Stimulated activated CD4-positive, alpha-beta T cell treated with anti-CD3 and anti-CD28 coated beads, Interleukin-2, amount 100 ng/mL, for 4 hours (primary cell): ENCODE measurements around the gene MRPL45.
A peak's percentile ranks its signal among the peaks of the same experiment; 100 is the strongest.

Experiments used
- DNase-seq: peaks from one replicate; pipeline ENCODE4 v3.0.0-alpha.2; 2020; ENCODE audit warnings: low read depth

The MRPL45 gene

DNA sequence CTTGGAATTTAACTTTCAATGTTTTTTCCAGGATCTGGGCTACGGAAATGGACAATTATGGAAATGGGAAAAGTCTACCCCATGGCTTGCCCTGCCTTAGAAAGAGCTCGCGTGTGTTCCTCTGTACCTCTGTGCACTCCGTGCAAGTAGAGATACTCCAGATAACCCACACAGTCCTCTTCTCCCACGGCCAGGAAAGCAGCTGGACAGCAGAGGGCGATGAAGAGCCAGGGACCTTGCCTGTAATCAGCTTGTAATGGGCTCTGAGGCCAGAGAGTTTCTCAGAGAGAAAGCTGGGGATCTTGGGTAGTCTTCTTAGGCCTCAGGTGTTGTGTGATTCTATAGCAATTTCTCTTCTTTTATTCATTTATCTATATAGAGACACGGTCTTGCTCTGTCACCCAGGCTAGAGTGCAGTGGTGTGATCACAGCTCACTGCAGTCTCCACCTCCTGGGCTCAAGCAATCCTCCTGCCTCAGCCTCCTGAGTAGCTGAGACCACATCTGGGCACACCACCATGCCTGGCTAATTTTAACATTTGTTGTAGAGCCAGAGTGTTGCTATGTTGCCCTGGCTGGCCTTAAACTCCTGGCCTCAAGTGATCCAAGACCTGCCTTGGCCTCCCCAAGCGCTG, 52.2 kb downstream of the MRPL45 start:
- peak; percentile 76 for DNase-seq

DNA sequence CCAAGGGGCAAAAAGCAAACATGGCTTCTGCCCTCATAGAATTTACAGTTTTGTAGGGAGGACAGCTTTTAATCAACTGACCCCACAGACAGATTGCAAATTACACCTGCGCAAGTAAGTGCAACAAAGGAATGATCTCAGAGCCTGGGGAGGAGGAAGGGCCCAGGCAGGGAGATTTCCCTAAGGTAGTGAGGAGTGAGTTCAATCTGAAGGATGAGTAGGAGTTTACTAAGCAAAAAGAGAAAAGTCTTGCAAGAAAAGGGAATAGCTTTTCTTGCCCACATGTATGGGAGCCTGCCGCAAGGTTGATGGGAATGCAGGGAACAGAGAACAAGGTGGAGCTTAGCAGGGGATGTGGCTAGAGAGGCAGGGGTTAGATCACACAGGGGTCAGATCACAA, 53.1 kb downstream of the MRPL45 start:
- DNase-seq: no peak

GRCh38 chr17:38351412-38352222, 54.6 kb downstream of the MRPL45 start, which contains the start of gene SOCS7:
SOCS7 (plus strand) TSS chr17:38351844; CDS start chr17:38352053, 209 bp downstream.
- DNase-seq: peak; percentile 90

GRCh38 chr17:38352245-38353085, 55.5 kb downstream of the MRPL45 start:
- peak; percentile 1 for DNase-seq

DNA sequence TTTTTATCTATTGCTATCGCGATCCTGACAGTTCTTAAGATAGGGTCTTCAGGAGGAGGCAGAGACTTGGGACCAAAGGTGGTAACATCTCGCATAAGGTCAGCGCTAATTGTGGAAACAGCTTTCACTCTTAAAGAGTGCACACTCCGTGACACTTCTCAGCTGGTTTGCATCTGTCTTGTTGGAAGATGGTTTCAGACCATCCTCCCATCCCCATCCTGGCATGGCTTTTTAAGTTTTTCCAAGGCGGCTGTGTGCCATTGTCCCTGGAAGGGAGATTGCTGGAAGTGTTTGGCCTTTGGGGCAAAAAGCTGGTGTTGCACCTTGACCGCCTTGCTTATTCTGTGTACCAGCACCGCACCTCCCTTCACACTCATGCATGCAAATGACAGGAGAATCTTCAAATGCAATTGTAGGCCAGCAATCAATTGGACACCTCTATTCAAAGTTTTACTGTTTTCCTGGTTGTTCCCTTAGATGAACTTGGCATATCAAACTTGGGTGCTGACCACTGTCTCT, 56.2 kb downstream of the MRPL45 start:
- DNase-seq: no peak

- no peak for DNase-seq
Observed at GRCh38 chr17:38353668-38354067, 56.7 kb downstream of the MRPL45 start.

DNA sequence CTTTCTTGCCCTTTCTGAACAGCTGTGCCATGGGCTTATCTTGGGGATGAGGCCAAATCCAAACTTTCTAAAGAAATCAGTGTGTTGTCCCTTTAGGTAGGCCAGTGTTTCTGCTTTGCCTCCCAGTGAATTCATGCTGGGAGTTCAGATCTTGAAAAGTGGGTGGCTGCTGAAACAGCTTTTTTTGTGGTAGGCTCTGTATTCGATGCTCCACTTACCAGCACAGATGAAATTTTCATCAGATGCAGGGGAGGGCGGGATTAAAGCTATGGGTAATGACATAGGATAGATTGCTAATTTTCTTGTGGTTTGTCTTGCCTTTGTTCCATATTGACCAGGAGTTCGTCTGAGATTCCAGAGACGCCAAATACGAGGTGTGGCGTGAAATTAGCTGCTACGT, 57.5 kb downstream of the MRPL45 start:
- no peak for DNase-seq

GRCh38 chr17:38355251-38355650, 58.3 kb downstream of the MRPL45 start:
- no peak for DNase-seq

DNA sequence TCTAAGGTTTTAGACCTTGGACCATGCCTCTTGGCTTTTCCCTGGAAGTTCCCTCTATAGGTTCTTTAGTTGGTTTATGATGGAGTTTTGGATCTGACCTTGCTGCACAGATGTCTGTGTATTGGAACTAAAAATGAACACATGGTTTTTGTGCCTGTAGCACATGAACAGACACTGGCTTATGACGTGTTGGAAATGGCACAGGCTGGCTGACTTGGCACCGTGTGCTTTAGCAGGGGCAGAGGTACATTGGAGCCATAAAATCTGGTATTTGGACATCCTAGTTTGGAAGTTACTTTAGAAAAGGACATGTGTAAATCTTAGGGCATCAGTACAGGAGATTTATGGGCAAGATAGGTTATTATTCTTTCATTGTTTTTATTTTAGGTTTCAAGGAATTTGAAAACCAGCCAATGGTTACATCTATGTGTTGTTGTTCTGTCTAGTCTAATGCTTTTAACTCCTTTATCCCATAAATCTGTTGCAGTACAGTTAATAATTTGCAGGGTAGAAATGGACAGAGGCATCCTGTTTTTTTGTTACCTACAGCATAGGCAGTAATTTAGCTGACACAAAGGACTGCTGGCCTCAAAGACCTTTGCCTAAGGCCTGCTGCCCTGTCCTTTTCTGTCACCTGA, 60.6 kb downstream of the MRPL45 start:
- no peak for DNase-seq

GRCh38 chr17:38358586-38359513, 61.9 kb downstream of the MRPL45 start:
- no peak for DNase-seq

DNA sequence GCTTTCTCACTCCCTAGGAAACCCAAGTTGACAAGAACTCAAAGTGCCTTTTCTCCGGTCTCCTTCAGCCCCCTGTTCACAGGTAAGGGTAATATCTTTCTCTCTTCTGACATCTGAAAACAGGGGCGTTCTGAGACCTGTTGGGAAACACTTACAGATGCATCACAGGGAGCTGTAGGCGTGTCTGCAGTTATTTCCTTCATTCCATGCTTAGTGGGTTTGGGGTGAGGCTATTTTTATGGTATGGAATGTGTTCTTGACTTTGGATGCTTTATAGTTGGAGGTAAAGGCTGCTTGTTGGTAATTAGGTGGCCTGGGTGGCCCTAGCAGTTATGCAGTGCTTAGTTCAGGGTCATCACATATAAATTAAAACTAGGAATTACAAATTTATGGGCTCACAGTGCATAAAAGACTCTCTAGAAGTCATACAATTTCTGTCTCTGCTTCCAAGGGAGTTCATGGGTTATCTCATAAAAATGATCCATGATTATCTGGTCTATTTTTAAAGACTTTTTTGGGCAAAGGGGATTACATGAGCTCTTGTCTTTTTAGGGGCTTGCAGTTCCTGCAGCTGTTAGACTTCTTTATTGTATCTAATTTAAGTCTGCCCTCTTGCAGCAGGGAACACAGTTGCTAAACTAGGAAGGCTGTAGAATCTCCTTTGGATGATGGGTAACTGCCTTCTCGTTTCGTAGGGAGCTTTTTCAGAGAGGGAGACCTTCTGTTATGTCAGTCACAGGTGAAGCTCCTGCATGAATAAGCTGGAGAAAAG, 64.9 kb downstream of the MRPL45 start:
- no peak for DNase-seq

- DNase-seq: no peak
Observed at GRCh38 chr17:38363016-38363415, 66.0 kb downstream of the MRPL45 start.

DNA sequence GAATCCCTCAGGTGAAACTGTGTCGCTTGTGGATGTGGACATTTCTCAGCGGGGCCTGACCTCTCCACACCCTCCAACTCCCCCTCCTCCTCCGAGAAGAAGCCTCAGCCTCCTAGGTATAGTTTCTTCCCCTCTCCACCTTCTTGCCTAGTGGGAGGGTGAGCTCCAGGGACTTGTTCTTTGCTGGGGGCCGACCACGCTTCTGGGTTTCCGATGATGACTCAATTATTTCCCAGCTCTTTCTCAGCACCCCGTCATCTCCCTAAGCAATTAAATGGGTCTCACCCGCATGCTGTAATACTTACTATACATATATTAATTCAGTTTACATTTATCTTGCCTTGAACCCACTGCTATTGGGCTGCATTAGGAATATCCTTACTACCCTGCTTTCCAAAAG, 67.8 kb downstream of the MRPL45 start:
- no peak for DNase-seq

DNA sequence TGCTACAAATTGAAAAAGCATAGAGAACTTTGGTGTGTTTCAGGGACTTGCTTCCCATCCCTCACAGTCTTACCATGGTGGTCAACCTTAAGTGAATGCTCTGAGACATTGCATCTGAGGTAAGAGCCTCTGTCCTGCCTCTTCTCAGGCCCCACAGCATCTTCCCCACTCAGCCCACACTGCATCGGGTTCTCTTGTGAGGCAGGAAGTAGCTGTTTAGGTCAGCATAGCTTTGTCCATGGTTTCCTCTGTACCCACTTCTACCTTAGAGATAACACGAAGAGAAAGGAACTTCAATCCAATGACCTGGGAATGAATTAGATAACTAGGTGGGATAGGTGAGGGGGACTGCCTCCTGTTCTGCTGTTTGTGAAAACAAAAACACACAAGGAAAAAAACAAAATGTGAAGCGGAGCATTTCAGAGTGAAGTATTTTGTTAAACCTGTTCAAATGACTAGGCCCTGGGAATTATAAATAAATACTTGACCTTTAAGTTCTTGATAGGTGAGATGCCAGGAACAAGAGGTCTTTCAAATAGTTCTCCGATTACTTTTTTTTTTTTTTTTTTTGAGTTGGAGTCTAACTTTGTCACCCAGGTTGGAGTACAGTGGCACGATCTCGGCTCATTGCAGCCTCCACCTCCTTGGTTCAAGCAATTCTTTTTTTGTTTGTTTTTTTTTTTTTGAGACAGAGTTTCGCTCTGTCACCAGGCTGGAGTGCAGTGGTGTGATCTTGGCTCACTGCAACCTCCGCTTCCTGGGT, 72.3 kb downstream of the MRPL45 start:
- no peak for DNase-seq
